Measurements from ENCODE around the gene HEXIM2.

The HEXIM2 gene

GRCh38 chr17:45127548-45128300, 34.0 kb upstream of the HEXIM2 start:
- DNase-seq (ENCODE audit: low read depth in 2 of 3, low spot score in 1 of 3) = no peak

GRCh38 chr17:45128331-45128730, 33.3 kb upstream of the HEXIM2 start:
- no peak for DNase-seq (ENCODE audit: low read depth in 2 of 3, low spot score in 1 of 3)

- no peak for DNase-seq (ENCODE audit: low read depth in 2 of 3, low spot score in 1 of 3)
Observed at GRCh38 chr17:45128989-45129388, 32.7 kb upstream of the HEXIM2 start.

GRCh38 chr17:45129426-45129939, 32.2 kb upstream of the HEXIM2 start:
- DNase-seq (ENCODE audit: low read depth in 2 of 3, low spot score in 1 of 3) = no peak

GRCh38 chr17:45129940-45130680, 31.6 kb upstream of the HEXIM2 start:
- no peak for DNase-seq (ENCODE audit: low read depth in 2 of 3, low spot score in 1 of 3)

GRCh38 chr17:45130681-45131615, 30.7 kb upstream of the HEXIM2 start:
- DNase-seq (ENCODE audit: low read depth in 2 of 3, low spot score in 1 of 3) = no peak

GRCh38 chr17:45131616-45132319, 29.9 kb upstream of the HEXIM2 start:
- peak in 1 of 3 donors; percentile 34 for DNase-seq (ENCODE audit: low read depth in 2 of 3, low spot score in 1 of 3)

GRCh38 chr17:45132320-45132571, 29.4 kb upstream of the HEXIM2 start, which contains the start of gene PLCD3:
PLCD3 (minus strand) TSS chr17:45132515; CDS start chr17:45132410, 105 bp downstream.
- peak in 2 of 3 donors; percentile 25 to 66 for DNase-seq (ENCODE audit: low read depth in 2 of 3, low spot score in 1 of 3)

GRCh38 chr17:45132572-45133463, 28.9 kb upstream of the HEXIM2 start:
- peak in 2 of 3 donors; percentile 52 to 53 for DNase-seq (ENCODE audit: low read depth in 2 of 3, low spot score in 1 of 3)

GRCh38 chr17:45135192-45135977, 26.3 kb upstream of the HEXIM2 start, which contains the start of gene ACBD4:
ACBD4 (plus strand) TSS chr17:45135687; CDS start chr17:45136145, 458 bp downstream.
- peak; percentile 94 to 99 (median 95) for DNase-seq (ENCODE audit: low read depth in 2 of 3, low spot score in 1 of 3)

GRCh38 chr17:45135978-45136791, 25.5 kb upstream of the HEXIM2 start:
- DNase-seq (ENCODE audit: low read depth in 2 of 3, low spot score in 1 of 3) = no peak

- no peak for DNase-seq (ENCODE audit: low read depth in 2 of 3, low spot score in 1 of 3)
Observed at GRCh38 chr17:45136846-45137560, 24.7 kb upstream of the HEXIM2 start.

GRCh38 chr17:45137561-45138305, 23.9 kb upstream of the HEXIM2 start:
- no peak for DNase-seq (ENCODE audit: low read depth in 2 of 3, low spot score in 1 of 3)

GRCh38 chr17:45138911-45139532, 22.7 kb upstream of the HEXIM2 start:
- no peak for DNase-seq (ENCODE audit: low read depth in 2 of 3, low spot score in 1 of 3)

GRCh38 chr17:45139533-45139920, 22.1 kb upstream of the HEXIM2 start:
- DNase-seq (ENCODE audit: low read depth in 2 of 3, low spot score in 1 of 3) = no peak

GRCh38 chr17:45143094-45143670, 18.5 kb upstream of the HEXIM2 start:
- no peak for DNase-seq (ENCODE audit: low read depth in 2 of 3, low spot score in 1 of 3)
